Measurements from ENCODE around the gene AMOTL2.

Gene AMOTL2

GRCh38 chr3:134374105-134374790 lies at the start of gene AMOTL2:
Gene AMOTL2, minus strand, starts transcription at chr3:134374447. Its CDS starts 3,014 bp downstream, at chr3:134371433.
- DNase-seq (ENCODE audit: low read depth in 2 of 2) = no peak

- no peak for DNase-seq (ENCODE audit: low read depth in 2 of 2)
Observed at GRCh38 chr3:134423153-134423552, 48.9 kb upstream of the AMOTL2 start.

GRCh38 chr3:134419960-134420321 lies 45.7 kb upstream of the AMOTL2 start:
- no peak for DNase-seq (ENCODE audit: low read depth in 2 of 2)

- DNase-seq (ENCODE audit: low read depth in 2 of 2) = no peak
Observed at GRCh38 chr3:134419214-134419959, 45.1 kb upstream of the AMOTL2 start.

GRCh38 chr3:134409041-134409440 lies 34.8 kb upstream of the AMOTL2 start:
- DNase-seq (ENCODE audit: low read depth in 2 of 2) = no peak

GRCh38 chr3:134407239-134407625 lies 33.0 kb upstream of the AMOTL2 start:
- no peak for DNase-seq (ENCODE audit: low read depth in 2 of 2)

GRCh38 chr3:134406331-134407238 lies 32.3 kb upstream of the AMOTL2 start:
- DNase-seq (ENCODE audit: low read depth in 2 of 2) = no peak

- DNase-seq (ENCODE audit: low read depth in 2 of 2) = no peak
Observed at GRCh38 chr3:134404366-134404885, 30.2 kb upstream of the AMOTL2 start.

GRCh38 chr3:134397755-134398154 lies 23.5 kb upstream of the AMOTL2 start:
- DNase-seq (ENCODE audit: low read depth in 2 of 2) = no peak

- DNase-seq (ENCODE audit: low read depth in 2 of 2) = no peak
Observed at GRCh38 chr3:134395103-134395502, 20.9 kb upstream of the AMOTL2 start.

GRCh38 chr3:134394380-134394779 lies 20.1 kb upstream of the AMOTL2 start:
- DNase-seq (ENCODE audit: low read depth in 2 of 2) = no peak

GRCh38 chr3:134393074-134393473 lies 18.8 kb upstream of the AMOTL2 start:
- no peak for DNase-seq (ENCODE audit: low read depth in 2 of 2)

- DNase-seq (ENCODE audit: low read depth in 2 of 2) = no peak
Observed at GRCh38 chr3:134392336-134392983, 18.2 kb upstream of the AMOTL2 start.

GRCh38 chr3:134389865-134390264 lies 15.6 kb upstream of the AMOTL2 start:
- no peak for DNase-seq (ENCODE audit: low read depth in 2 of 2)

- DNase-seq (ENCODE audit: low read depth in 2 of 2) = no peak
Observed at GRCh38 chr3:134388788-134389485, 14.7 kb upstream of the AMOTL2 start.

GRCh38 chr3:134388292-134388691 lies 14.0 kb upstream of the AMOTL2 start:
- DNase-seq (ENCODE audit: low read depth in 2 of 2) = no peak

- no peak for DNase-seq (ENCODE audit: low read depth in 2 of 2)
Observed at GRCh38 chr3:134387293-134387692, 13.0 kb upstream of the AMOTL2 start.

- DNase-seq (ENCODE audit: low read depth in 2 of 2) = no peak
Observed at GRCh38 chr3:134384963-134385362, 10.7 kb upstream of the AMOTL2 start.

GRCh38 chr3:134381831-134382442 lies 7.7 kb upstream of the AMOTL2 start:
- no peak for DNase-seq (ENCODE audit: low read depth in 2 of 2)

- no peak for DNase-seq (ENCODE audit: low read depth in 2 of 2)
Observed at GRCh38 chr3:134381076-134381475, 6.8 kb upstream of the AMOTL2 start.

- DNase-seq (ENCODE audit: low read depth in 2 of 2) = no peak
Observed at GRCh38 chr3:134380249-134380648, 6.0 kb upstream of the AMOTL2 start.

Data from stimulated activated CD8-positive, alpha-beta memory T cell treated with anti-CD3 and anti-CD28 coated beads, Interleukin-2, amount 100 ng/mL, for 1 hour (primary cell).